Activated CD4-positive, alpha-beta T cell treated with anti-CD3 and anti-CD28 coated beads, Interleukin-2, amount 10 ng/mL, durations not matched to agents 7 days and 5 days (primary cell): ENCODE data around the gene PPP1R12A. TPM values are rescaled to one million over a fixed set of nuclear protein-coding genes. Genes with fewer than 3 reads are reported as not detected.

Experiments
- CTCF ChIA-PET: fragments of 350-600 bp; sonication (Branson Sonifier 250); formaldehyde crosslinking; loops from one replicate; lab custom pipeline; 2021; ENCODE audit warnings: antibody characterized with exemption; lab: Charles Lee
- POLR2A ChIA-PET: fragments of 350-600 bp; sonication (Branson Sonifier 250); formaldehyde crosslinking; loops from one replicate; lab custom pipeline; 2021; ENCODE audit warnings: antibody characterized with exemption; lab: Charles Lee
- DNase-seq: peaks from one replicate; pipeline ENCODE4 v3.0.0-alpha.2; 2020
- H3K27ac Mint-ChIP-seq: one replicate; pipeline ENCODE4 v1.8.0; 2021; ENCODE audit warnings: mild to moderate bottlenecking, moderate library complexity, mixed read lengths
- H3K27me3 Mint-ChIP-seq: one replicate; pipeline ENCODE4 v1.8.0; 2021; ENCODE audit warnings: mixed read lengths
- H3K36me3 Mint-ChIP-seq: one replicate; pipeline ENCODE4 v1.8.0; 2021; ENCODE audit warnings: low read depth, mixed read lengths
- H3K4me1 Mint-ChIP-seq: one replicate; pipeline ENCODE4 v1.8.0; 2021; ENCODE audit warnings: mixed read lengths
- H3K4me3 Mint-ChIP-seq: one replicate; pipeline ENCODE4 v1.8.0; 2021; ENCODE audit warnings: mild to moderate bottlenecking, moderate library complexity, mixed read lengths
- H3K9me3 Mint-ChIP-seq: one replicate; pipeline ENCODE4 v1.8.0; 2021; ENCODE audit warnings: mixed read lengths
- total RNA-seq, 2 experiments: library from RNA; stranded (reverse); gene quantifications; one replicate each; pipeline ENCODE4 v1.2.3, GENCODE V29; 2021

Gene PPP1R12A
- total RNA-seq, 2 experiments from 2014 or later: 89.4 to 124 TPM

DNA sequence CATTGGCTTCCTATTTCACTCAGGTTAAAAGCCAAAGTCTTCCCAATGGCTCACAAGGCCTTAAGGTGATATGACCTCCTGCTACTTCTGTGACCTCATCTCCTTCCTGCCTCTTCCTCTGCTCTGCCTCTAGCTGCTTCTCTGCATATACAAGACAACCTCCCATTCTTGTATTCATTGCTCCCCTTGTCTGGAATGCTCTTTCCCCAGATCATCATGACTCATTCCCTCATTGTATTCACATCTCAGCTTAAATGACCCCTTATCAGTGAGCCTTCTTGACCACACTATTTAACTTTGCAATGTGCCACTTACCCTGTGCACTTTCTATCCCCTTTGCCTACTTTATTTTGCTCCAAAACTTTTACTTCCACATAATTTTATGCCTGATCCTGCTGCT is 90.2 kb downstream of the PPP1R12A start:
- no peaks in the 10 kb centered on the region for H3K27me3 Mint-ChIP-seq
- peaks cover 17% of the 10 kb centered on the region for H3K9me3 Mint-ChIP-seq
- H3K4me1 Mint-ChIP-seq: peaks cover 41% of the 10 kb centered on the region
- no peak for DNase-seq
- ChIA-PET POLR2A (no interaction called here), CTCF (no interaction called here)
- H3K27ac Mint-ChIP-seq: no peak overlapping the region
- no peak overlapping the region for H3K4me3 Mint-ChIP-seq
- peaks cover 54% of the 10 kb centered on the region for H3K36me3 Mint-ChIP-seq

DNA sequence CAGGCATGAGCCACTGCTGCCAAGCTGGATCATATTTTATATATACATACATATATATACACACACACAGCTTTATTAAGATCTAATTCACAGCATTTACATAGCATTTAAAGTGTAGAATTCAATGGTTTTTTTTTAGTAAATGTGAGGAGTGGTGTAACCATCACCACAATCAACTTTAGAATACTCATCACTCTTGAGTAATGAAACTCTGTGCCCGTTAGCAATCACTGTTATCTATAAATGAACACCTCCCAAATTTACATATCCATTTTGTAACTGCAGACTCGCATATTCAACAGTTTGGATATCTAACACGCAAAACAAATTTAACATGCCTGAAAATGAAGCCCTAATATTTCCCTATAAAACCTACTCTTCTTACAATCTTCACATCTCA is 90.9 kb downstream of the PPP1R12A start:
- H3K4me1 Mint-ChIP-seq: peaks cover 34% of the 10 kb centered on the region
- POLR2A ChIA-PET: interaction anchor here (0.7 kb wide), 1 partner anchor 314 kb away, joined by 5 read pairs; no protein-coding TSS in a partner anchor
- H3K27ac Mint-ChIP-seq: no peak overlapping the region
- peaks cover 24% of the 10 kb centered on the region for H3K9me3 Mint-ChIP-seq
- H3K4me3 Mint-ChIP-seq: no peak overlapping the region
- DNase-seq: no peak
- CTCF ChIA-PET: no interaction called here
- H3K27me3 Mint-ChIP-seq: no peaks in the 10 kb centered on the region
- peaks cover 61% of the 10 kb centered on the region for H3K36me3 Mint-ChIP-seq

DNA sequence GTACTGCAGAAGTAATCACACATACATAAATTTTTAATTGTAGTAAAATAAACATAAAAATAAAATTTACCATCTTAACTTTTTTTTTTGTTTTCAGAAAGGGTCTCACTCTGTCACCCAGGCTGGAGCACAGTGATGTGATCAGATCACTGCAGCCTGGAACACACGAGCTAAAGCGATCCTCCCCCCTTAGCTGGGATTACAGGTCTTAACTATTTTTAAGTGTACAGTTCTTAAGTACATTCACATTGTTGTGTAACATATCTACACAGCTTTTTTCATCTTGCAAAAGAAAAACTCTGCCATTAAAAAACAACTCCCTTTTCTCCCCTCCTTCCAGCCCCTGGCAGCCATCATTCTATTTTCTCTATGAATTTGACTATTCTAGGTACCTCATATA is 92.3 kb downstream of the PPP1R12A start:
- CTCF ChIA-PET: no interaction called here
- POLR2A ChIA-PET: no interaction called here
- no peak overlapping the region for H3K4me3 Mint-ChIP-seq
- no peak for DNase-seq
- H3K9me3 Mint-ChIP-seq: peaks cover 33% of the 10 kb centered on the region
- H3K27ac Mint-ChIP-seq: peak overlapping the region; percentile 67
- peaks cover 72% of the 10 kb centered on the region for H3K36me3 Mint-ChIP-seq
- no peaks in the 10 kb centered on the region for H3K27me3 Mint-ChIP-seq
- peaks cover 25% of the 10 kb centered on the region for H3K4me1 Mint-ChIP-seq

DNA sequence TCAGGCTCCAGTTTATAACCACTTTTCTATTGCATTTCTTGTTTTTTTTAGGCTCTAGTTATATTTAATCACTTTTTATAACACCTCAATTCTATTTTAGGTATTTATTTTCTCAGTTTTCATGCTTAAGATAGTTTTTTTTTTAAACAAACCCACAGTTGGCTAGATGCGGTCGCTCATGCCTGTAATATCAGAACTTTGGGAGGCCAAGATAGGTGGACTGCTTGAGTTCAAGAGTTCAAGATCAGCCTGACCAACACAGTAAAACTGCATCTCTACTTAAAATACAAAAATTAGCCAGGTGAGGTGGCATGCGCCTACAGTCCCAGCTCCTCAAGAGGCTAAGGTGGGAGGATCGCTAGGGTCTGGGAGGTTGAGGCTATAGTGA is 93.0 kb downstream of the PPP1R12A start:
- no peak for DNase-seq
- no peak overlapping the region for H3K4me3 Mint-ChIP-seq
- no peak overlapping the region for H3K27ac Mint-ChIP-seq
- H3K4me1 Mint-ChIP-seq: peaks cover 23% of the 10 kb centered on the region
- ChIA-PET POLR2A (no interaction called here), CTCF (no interaction called here)
- H3K36me3 Mint-ChIP-seq: peaks cover 74% of the 10 kb centered on the region
- H3K9me3 Mint-ChIP-seq: peaks cover 33% of the 10 kb centered on the region
- H3K27me3 Mint-ChIP-seq: no peaks in the 10 kb centered on the region

DNA sequence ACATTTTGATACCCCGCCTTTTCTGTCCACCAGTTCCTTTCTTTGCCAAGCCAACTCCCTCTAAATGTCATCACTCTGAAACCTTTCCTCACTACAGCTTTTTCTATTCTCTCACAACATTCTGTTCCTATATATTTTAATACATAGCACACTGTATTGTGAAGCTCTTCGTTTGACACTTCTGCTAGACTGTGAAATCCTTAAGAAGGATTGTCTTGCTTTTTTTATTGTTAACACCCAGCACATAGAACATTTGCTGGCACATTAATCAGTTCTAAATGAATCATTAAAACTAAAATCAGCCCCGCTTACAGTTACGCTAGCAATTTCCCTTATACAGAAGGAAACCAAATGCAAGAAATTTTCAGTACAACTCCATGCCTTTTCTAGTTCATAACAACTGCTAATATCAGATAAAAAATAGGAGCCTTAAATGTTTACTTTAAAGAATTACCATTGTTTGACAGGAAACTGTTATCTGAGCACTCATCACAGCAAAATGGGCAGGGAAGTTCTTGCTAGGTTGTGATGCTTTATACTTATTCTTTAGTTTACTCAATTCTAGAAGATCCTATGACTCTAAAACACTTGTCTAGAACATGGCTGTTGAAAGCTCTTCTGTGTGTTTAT is 93.5 kb downstream of the PPP1R12A start:
- no peak for DNase-seq
- POLR2A ChIA-PET: no interaction called here
- H3K27ac Mint-ChIP-seq: no peak overlapping the region
- H3K27me3 Mint-ChIP-seq: no peaks in the 10 kb centered on the region
- no peak overlapping the region for H3K4me3 Mint-ChIP-seq
- peaks cover 71% of the 10 kb centered on the region for H3K36me3 Mint-ChIP-seq
- H3K9me3 Mint-ChIP-seq: peaks cover 33% of the 10 kb centered on the region
- CTCF ChIA-PET: no interaction called here
- H3K4me1 Mint-ChIP-seq: peaks cover 23% of the 10 kb centered on the region

DNA sequence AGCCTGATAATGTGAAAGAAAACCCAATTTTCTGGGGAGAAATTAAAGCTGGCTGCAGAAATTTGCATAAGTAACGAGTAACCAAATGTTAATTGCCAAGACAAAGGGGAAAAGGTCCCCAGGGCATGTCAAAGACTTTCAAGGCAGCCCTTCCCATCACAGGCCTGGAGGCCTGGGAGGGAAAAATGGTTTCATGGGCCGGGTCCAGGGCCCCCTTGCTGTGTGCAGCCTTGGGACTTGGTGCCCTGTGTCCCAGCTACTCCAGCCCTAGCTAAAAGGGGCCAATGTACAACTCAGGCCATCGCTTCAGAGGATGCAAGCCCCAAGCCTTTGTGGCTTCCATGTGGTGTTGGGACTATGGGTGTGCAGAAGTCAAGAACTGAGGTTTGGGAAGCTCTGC is 96.5 kb downstream of the PPP1R12A start:
- H3K4me3 Mint-ChIP-seq: no peak overlapping the region
- DNase-seq: no peak
- POLR2A ChIA-PET: no interaction called here
- CTCF ChIA-PET: no interaction called here
- H3K27me3 Mint-ChIP-seq: no peaks in the 10 kb centered on the region
- H3K9me3 Mint-ChIP-seq: peaks cover 29% of the 10 kb centered on the region
- peaks cover 18% of the 10 kb centered on the region for H3K4me1 Mint-ChIP-seq
- H3K27ac Mint-ChIP-seq: no peak overlapping the region
- peaks cover 71% of the 10 kb centered on the region for H3K36me3 Mint-ChIP-seq

DNA sequence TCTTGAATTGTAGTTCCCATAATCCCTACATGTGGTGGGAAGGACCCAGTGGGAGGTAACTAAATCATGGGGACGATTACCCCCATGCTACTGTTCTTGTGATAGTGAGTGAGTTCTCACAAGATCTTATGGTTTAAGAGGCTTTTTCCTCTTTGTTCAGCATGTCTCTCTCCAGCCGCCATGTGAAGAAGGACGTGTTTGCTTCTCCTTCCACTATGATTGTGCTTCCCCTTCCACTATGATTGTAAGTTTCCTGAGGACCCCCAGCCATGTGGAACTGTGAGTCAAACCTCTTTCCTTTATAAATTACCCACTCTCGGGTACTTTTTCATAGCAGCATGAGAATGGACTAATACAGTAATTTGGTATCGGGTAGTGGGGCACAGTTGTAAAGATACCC is 97.3 kb downstream of the PPP1R12A start:
- Mint-ChIP-seq H3K36me3 (peaks cover 65% of the 10 kb centered on the region), H3K4me1 (peaks cover 16% of the 10 kb centered on the region), H3K9me3 (peaks cover 29% of the 10 kb centered on the region), H3K4me3 (no peak overlapping the region), H3K27ac (no peak overlapping the region), H3K27me3 (no peaks in the 10 kb centered on the region)
- ChIA-PET CTCF (no interaction called here), POLR2A (no interaction called here)
- DNase-seq: no peak

DNA sequence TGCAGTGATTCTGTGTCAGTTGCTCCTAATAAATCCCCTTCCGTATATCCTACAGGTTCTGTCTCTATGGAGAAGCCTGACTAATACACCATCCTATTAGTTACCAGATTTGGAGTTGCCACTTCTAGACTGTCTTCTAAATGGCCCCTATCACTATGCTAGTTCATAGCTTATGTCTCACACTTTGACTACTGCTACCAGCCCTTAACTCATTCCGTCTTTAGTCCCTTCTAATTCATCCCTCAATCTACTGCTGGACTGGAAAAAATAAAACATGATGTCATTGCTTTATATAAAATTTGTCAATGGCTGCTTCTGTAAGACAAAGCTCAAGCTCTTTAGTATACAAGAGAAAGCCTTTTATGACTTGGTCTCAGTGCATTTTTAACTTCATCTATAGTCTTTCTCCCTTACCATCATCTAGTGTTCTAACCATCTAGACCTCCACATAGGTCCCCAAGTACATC is 99.5 kb downstream of the PPP1R12A start:
- H3K36me3 Mint-ChIP-seq: peaks cover 58% of the 10 kb centered on the region
- ChIA-PET POLR2A (no interaction called here), CTCF (interaction anchor here (0.6 kb wide), 1 partner anchor 35 kb away, joined by 3 read pairs; no protein-coding TSS in a partner anchor)
- no peak overlapping the region for H3K4me3 Mint-ChIP-seq
- DNase-seq: no peak
- H3K4me1 Mint-ChIP-seq: peaks cover 12% of the 10 kb centered on the region
- no peak overlapping the region for H3K27ac Mint-ChIP-seq
- no peaks in the 10 kb centered on the region for H3K27me3 Mint-ChIP-seq
- H3K9me3 Mint-ChIP-seq: peaks cover 18% of the 10 kb centered on the region

DNA sequence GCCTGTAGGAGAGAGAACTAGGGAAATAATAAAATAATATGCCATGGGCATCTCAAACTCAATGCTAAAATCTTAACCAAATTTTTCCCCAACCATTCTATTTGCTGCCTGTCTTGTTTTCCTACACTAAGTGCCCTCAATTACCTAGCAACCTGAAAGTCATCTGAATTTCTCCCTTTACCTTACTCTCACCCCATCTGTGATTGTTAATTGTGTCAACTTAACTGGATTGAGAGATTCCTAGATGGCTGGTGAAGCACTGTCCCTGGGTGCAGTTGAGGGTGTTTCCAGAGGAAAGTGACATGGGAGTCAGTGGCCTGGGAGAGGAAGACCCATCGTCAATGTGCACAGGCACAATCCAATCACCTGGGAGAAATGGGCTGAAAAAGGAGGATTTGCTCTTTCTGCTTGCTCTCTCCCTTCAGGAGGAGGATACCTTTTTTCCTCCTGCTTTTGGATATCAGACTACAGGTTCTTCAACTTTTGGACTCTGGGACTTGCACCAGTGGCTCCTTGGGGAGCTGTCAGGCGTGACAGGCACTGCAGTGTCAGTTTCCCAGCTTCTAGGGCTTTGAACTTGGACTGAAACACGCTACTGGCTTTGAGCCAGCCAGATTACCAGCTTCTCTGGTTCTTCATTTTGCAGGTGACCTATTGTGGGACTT is 100.1 kb downstream of the PPP1R12A start:
- Mint-ChIP-seq H3K9me3 (peaks cover 16% of the 10 kb centered on the region), H3K36me3 (peaks cover 53% of the 10 kb centered on the region), H3K4me1 (peaks cover 15% of the 10 kb centered on the region), H3K4me3 (no peak overlapping the region), H3K27me3 (no peaks in the 10 kb centered on the region), H3K27ac (no peak overlapping the region)
- no peak for DNase-seq
- POLR2A ChIA-PET: no interaction called here
- CTCF ChIA-PET: interaction anchor here (0.6 kb wide), 1 partner anchor 35 kb away, joined by 3 read pairs; no protein-coding TSS in a partner anchor

DNA sequence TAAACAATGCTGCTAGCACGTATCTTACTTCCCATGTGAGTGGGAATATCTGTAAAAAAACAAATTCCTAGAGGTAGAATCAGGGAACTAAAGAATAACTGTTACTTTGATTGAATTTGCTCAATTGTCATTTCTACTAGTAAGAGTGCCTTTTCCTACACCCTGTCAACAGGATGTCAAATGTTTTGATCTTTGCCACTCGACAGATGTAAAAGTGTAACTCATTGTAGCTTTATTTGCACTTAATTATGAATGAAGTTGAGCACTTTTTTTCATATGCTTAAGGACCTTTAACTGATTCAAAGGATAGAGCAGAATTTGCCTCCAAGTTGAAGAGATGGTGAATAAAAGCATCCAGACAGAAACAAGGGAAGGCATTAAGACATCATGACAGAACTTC is 104.5 kb downstream of the PPP1R12A start:
- Mint-ChIP-seq H3K4me1 (peaks cover 17% of the 10 kb centered on the region), H3K27me3 (no peaks in the 10 kb centered on the region), H3K4me3 (no peak overlapping the region), H3K27ac (peak overlapping the region; percentile 76), H3K9me3 (no peaks in the 10 kb centered on the region), H3K36me3 (peaks cover 44% of the 10 kb centered on the region)
- no peak for DNase-seq
- ChIA-PET CTCF (no interaction called here), POLR2A (no interaction called here)

DNA sequence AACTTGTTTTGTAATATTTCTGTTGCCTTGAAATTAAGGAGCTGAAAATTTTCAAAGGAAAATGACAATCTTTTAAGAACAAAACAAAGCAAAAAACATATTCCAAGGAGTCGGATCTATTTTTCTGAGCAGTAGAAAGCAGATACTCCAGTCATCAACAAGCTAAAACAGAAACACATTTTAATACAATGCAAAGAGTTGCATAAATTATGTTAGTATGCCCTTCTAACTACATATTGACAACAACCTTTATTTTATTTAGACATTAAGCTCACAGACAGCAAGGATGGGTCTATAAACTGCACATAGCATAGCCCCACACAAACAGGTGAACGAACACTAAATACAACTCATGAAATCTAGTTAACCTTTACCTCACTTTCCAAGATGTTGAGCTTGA is 106.0 kb downstream of the PPP1R12A start:
- CTCF ChIA-PET: no interaction called here
- POLR2A ChIA-PET: no interaction called here
- no peaks in the 10 kb centered on the region for H3K9me3 Mint-ChIP-seq
- peaks cover 41% of the 10 kb centered on the region for H3K36me3 Mint-ChIP-seq
- H3K27me3 Mint-ChIP-seq: no peaks in the 10 kb centered on the region
- H3K27ac Mint-ChIP-seq: no peak overlapping the region
- H3K4me3 Mint-ChIP-seq: no peak overlapping the region
- DNase-seq: no peak
- H3K4me1 Mint-ChIP-seq: peaks cover 17% of the 10 kb centered on the region

DNA sequence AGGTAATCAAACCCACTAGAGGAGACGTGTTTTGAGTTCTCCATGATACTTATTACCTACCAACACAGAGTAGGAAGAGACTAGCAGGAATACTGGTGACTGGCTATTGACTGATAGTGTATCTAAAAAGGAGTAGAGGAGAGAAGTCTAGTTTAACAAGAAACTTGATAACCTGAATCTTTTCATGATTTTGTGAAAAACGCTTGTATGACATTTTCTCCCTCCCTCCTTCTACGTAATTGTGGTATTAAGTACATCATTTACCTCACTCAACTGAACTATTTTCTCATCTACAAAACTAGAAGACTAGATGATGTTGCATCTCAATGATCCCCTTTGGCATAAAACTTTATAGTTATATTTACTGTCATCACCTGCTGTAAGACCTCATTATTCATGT is 107.4 kb downstream of the PPP1R12A start:
- Mint-ChIP-seq H3K4me3 (no peak overlapping the region), H3K36me3 (peaks cover 41% of the 10 kb centered on the region), H3K9me3 (no peaks in the 10 kb centered on the region), H3K4me1 (peaks cover 14% of the 10 kb centered on the region), H3K27me3 (no peaks in the 10 kb centered on the region), H3K27ac (no peak overlapping the region)
- ChIA-PET CTCF (no interaction called here), POLR2A (no interaction called here)
- no peak for DNase-seq

DNA sequence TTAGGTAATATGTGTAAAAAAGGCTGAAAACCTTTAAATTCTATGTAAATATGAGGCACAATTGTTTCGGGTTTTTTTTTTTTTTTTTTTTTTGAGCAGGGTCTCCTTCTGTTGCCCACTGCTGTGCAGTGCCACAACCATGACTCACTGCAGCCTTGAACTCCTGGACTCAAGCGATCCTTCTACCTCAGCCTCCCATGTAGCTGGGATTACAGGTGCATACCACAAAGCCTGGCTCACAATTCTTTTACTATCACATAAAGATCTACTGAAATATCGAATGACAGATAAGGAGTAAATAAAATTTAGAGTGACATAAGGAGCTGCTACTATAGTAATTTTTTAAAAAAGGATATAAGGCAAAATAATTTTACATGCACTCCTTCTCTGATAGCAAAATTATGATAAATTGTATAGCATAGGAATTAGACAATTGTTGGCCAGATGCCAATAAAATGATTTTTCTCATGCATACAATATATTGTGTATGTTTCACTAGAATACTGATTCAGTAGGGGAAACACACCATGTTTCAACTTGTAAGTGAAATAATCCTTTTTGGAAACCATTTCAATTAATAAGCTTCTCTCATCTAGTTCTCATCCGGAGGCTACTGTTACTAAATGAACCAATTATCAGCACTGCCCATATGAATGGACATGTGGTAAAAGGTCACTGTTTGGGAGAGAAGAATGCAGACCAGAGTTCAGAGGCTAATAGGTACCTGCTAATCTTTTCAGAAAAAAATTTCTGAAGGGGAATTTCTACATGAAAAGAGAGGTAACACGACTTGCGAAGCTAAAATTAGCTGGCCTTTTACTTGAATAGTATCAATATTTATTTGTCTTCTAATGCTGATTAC is 108.4 kb downstream of the PPP1R12A start:
- no peak for DNase-seq
- CTCF ChIA-PET: no interaction called here
- POLR2A ChIA-PET: no interaction called here
- Mint-ChIP-seq H3K27me3 (no peaks in the 10 kb centered on the region), H3K36me3 (peaks cover 38% of the 10 kb centered on the region), H3K9me3 (no peaks in the 10 kb centered on the region), H3K4me3 (no peak overlapping the region), H3K4me1 (peaks cover 14% of the 10 kb centered on the region), H3K27ac (no peak overlapping the region)
